HCT116 (cell line): ENCODE results near the gene GTF2IRD1. TPM values are rescaled to one million over a fixed set of nuclear protein-coding genes. Genes with fewer than 3 reads are reported as not detected.
"Not testable (repeated sequence)": the region's sequence is repeated elsewhere in the genome, so short reads cannot be mapped to it uniquely, and the experiment has no call there.

Experiments
- ATAC-seq: fragments of 200-7000 bp; cut with Tn5 transposase; 2 replicates; pipeline ENCODE4 v1.9.1; 2020; ENCODE audit warnings: mild to moderate bottlenecking, moderate library complexity
- BruUV-seq: library from RNA; stranded (reverse); fragments of 400-500 nt; replicated peaks from 2 replicates; lab custom pipeline; 2021; lab: Mats Ljungman, UMichigan
- CTCF ChIA-PET: fragments of 300-600 bp; sonication (Branson Sonifier 250); formaldehyde crosslinking; loops from one replicate; lab custom pipeline; 2021; ENCODE audit warnings: antibody characterized with exemption; lab: Charles Lee
- POLR2A ChIA-PET: fragments of 300-600, 350-600 bp; sonication (Branson Sonifier 250); formaldehyde crosslinking; loops from one replicate; lab custom pipeline; 2021; ENCODE audit warnings: antibody characterized with exemption; lab: Charles Lee
- RAD21 ChIA-PET, 2 experiments: fragments of 300-600 bp; sonication (Branson Sonifier 250); formaldehyde crosslinking; loops; one replicate each; lab custom pipeline; 2023; ENCODE audit warnings: low total read pairs in 2 of 2; ENCODE audit not compliant: uncharacterized antibody in 2 of 2, unreplicated experiment in 2 of 2, low non-redundant PET in 1 of 2; lab: Charles Lee
- DNase-seq: peaks from one replicate; pipeline ENCODE4 v3.0.0-alpha.2; 2010; ENCODE audit warnings: low read depth, low spot score
- H2AFZ ChIP-seq: fragments of 200-600 bp; shearing (Covaris generic), sonication (generic); 2 replicates; pipeline ENCODE4 v1.6.1; 2017; ENCODE audit warnings: low read depth, mixed run types, mixed read lengths, antibody characterized with exemption, low read length; ENCODE audit not compliant: poor library complexity, severe bottlenecking
- H3K27ac ChIP-seq: 2 replicates; pipeline ENCODE4 v1.5.1; 2012; ENCODE audit warnings: low read depth, low read length
- H3K27me3 ChIP-seq: fragments of 200-600 bp; sonication (generic); 2 replicates; pipeline ENCODE4 v1.6.1; 2016; ENCODE audit warnings: mixed run types, low read length, mixed read lengths; ENCODE audit not compliant: insufficient read depth
- H3K36me3 ChIP-seq, 2 experiments: fragments of 200-500 bp in 1 of 2; fragments of 200-600 bp in 1 of 2; sonication (Bioruptor generic) in 1 of 2; sonication (generic) in 1 of 2; 2 replicates each; pipeline versions ENCODE4 v1.5.1 to v1.6.1; 2014 to 2016; ENCODE audit warnings: low read length in 2 of 2, inconsistent platforms in 1 of 2, mixed read lengths in 1 of 2, mixed run types in 1 of 2; ENCODE audit not compliant: insufficient read depth in 2 of 2, control insufficient read depth in 1 of 2
- H3K4me1 ChIP-seq, 2 experiments: fragments of 200-600 bp in 1 of 2; sonication (generic) in 1 of 2; 2 replicates each; pipeline versions ENCODE4 v1.5.1 to v1.6.1; 2012 to 2017; ENCODE audit warnings: low read length in 2 of 2, inconsistent platforms in 1 of 2, mild to moderate bottlenecking in 1 of 2, mixed read lengths in 1 of 2, mixed run types in 1 of 2, moderate library complexity in 1 of 2; ENCODE audit not compliant: insufficient read depth in 2 of 2, control insufficient read depth in 1 of 2
- H3K4me2 ChIP-seq: fragments of 200-600 bp; sonication (generic); 2 replicates; pipeline ENCODE4 v1.6.1; 2017; ENCODE audit warnings: mixed run types, low read length, mixed read lengths
- H3K4me3 ChIP-seq, 2 experiments: fragments of 200-600 bp in 1 of 2; sonication (generic) in 1 of 2; replicated peaks in 1 of 2; 2 replicates each; pipeline ENCODE4 v1.5.1; 2011 to 2016; ENCODE audit warnings: low read length in 2 of 2, control low read depth in 1 of 2, low read depth in 1 of 2, mild to moderate bottlenecking in 1 of 2, mixed read lengths in 1 of 2, mixed run types in 1 of 2
- H3K79me2 ChIP-seq: fragments of 200-600 bp; sonication (generic); 2 replicates; pipeline ENCODE4 v1.6.1; 2017; ENCODE audit warnings: mild to moderate bottlenecking, mixed run types, low read length, moderate library complexity, mixed read lengths; ENCODE audit not compliant: insufficient read depth
- H3K9ac ChIP-seq: fragments of 200-600 bp; sonication (generic); 2 replicates; pipeline ENCODE4 v1.6.1; 2016; ENCODE audit warnings: low read length, mixed read lengths
- H3K9me2 ChIP-seq: fragments of 200-600 bp; sonication (generic), shearing (Covaris generic); 2 replicates; pipeline ENCODE4 v1.6.1; 2017; ENCODE audit warnings: mixed run types, mild to moderate bottlenecking, moderate library complexity; ENCODE audit not compliant: insufficient read depth
- H3K9me3 ChIP-seq, 2 experiments: fragments of 200-500 bp in 1 of 2; fragments of 200-600 bp in 1 of 2; sonication (Bioruptor generic) in 1 of 2; sonication (generic) in 1 of 2; 2 replicates each; pipeline ENCODE4 v1.6.1; 2014 to 2017; ENCODE audit warnings: low read length in 2 of 2, mixed read lengths in 2 of 2, inconsistent platforms in 1 of 2, low read depth in 1 of 2, mild to moderate bottlenecking in 1 of 2, mixed run types in 1 of 2, moderate library complexity in 1 of 2; ENCODE audit not compliant: control insufficient read depth in 1 of 2, insufficient read depth in 1 of 2
- H4K20me1 ChIP-seq: fragments of 200-600 bp; sonication (generic), shearing (Covaris generic); 2 replicates; pipeline ENCODE4 v1.6.1; 2017; ENCODE audit warnings: mixed run types, mild to moderate bottlenecking, moderate library complexity; ENCODE audit not compliant: insufficient read depth
- CBX3 ChIP-seq: IDR thresholded peaks from 2 replicates; pipeline ENCODE4 v1.6.1; 2012; ENCODE audit warnings: low read depth
- EGR1 ChIP-seq: IDR thresholded peaks from 2 replicates; pipeline ENCODE4 v1.6.1; 2012; ENCODE audit warnings: low read depth
- ELF1 ChIP-seq: IDR thresholded peaks from 2 replicates; pipeline ENCODE4 v1.6.1; 2012; ENCODE audit warnings: low read depth, borderline replicate concordance
- EZH2 ChIP-seq: fragments of 200-600 bp; sonication (generic); IDR thresholded peaks from 2 replicates; pipeline ENCODE4 v1.6.1; 2017; ENCODE audit warnings: antibody characterized with exemption, mixed run types
- EZH2phosphoT487 ChIP-seq: fragments of 200-600 bp; IDR thresholded peaks from 2 replicates; pipeline ENCODE4 v1.6.1; 2018; ENCODE audit warnings: antibody characterized with exemption, borderline replicate concordance
- SIN3A ChIP-seq: IDR thresholded peaks from 2 replicates; pipeline ENCODE4 v1.6.1; 2012; ENCODE audit warnings: low read depth
- SRF ChIP-seq: IDR thresholded peaks from 2 replicates; pipeline ENCODE4 v1.6.1; 2012; ENCODE audit warnings: low read depth
- TCF7L2 ChIP-seq: IDR thresholded peaks from 2 replicates; pipeline ENCODE4 v1.7.0; 2011; ENCODE audit warnings: borderline replicate concordance, inconsistent platforms; ENCODE audit not compliant: insufficient read depth, insufficient read length; ENCODE audit errors: extremely low read depth
- intact Hi-C: fragments of 100-400 bp; cut with micrococcal nuclease; formaldehyde crosslinking; loops from 2 replicates; pipeline ENCODE4 v1.10.0; 2022
- total RNA-seq: library from RNA; stranded (reverse); gene quantifications from one replicate; pipeline ENCODE4 v1.2.1, GENCODE V29; 2021; ENCODE audit not compliant: unreplicated experiment
- TF ChIP-seq, protein P1 (sequence below): IDR thresholded peaks from 2 replicates; pipeline ENCODE4 v1.6.1; 2011; ENCODE audit warnings: mild to moderate bottlenecking, low read length, moderate library complexity; ENCODE audit not compliant: insufficient replicate concordance; ENCODE audit errors: extremely low read depth

GTF2IRD1 gene
- total RNA-seq, 1 experiment from 2014 or later = 34.5 TPM

DNA sequence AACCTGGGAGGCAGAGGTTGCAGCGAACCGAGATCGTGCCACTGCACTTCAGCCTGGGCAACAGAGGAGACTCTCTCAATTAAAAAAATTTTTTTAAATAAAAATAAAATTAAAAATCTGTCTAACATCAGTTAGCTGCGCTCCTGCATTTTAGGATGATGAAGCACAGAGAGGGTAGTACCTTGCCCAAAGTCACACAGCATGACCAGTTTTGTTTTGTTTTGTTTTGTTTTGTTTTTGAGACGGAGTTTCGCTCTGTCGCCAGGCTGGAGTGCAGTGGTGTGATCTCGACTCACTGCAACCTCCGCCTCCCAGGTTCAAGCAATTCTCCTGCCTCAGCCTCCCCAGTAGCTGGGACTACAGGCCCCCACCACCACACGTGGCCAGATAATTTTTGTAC, 55.7 kb downstream of the GTF2IRD1 start:
- H2AFZ ChIP-seq, H3K27ac ChIP-seq, H3K4me2 ChIP-seq, H3K36me3 ChIP-seq, BruUV-seq, intact Hi-C loops, H3K27me3 ChIP-seq, H4K20me1 ChIP-seq, ATAC-seq, POLR2A ChIA-PET, H3K4me1 ChIP-seq, RAD21 ChIA-PET, CTCF ChIA-PET, H3K79me2 ChIP-seq, H3K4me3 ChIP-seq, H3K9me3 ChIP-seq, DNase-seq, H3K9ac ChIP-seq, H3K9me2 ChIP-seq: not testable (repeated sequence)

DNA sequence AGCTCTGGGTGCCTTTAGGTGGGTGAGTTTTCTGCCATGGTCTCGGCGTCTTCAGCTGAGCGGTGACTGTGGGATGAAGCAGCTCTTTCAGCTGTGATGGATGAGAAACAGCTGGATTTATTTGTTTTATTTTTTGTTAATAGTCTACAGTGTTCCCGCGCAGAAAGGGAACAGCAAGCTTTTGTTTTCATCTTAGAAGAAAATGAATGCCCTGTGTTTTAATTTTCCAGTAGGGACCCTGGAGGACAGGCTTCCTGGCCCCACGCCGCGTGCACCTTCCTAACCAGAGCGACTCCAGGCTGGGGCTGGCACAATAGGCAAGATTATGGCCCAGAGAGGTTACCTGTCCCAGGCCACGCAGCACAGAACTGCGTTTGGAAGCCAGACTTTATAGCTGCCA, 57.6 kb downstream of the GTF2IRD1 start:
- RAD21 ChIA-PET = no interaction called here
- Histone ChIP-seq H3K4me2 (no peak overlapping the region), H3K36me3 (peaks cover 0 to 10% of the 10 kb centered on the region in 2 experiments; a peak in 2 of 4 replicates), H3K9me2 (no peaks in the 10 kb centered on the region), H3K4me1 (no peaks in the 10 kb centered on the region), H3K27ac (no peak overlapping the region), H4K20me1 (no peaks in the 10 kb centered on the region), H3K9me3 (no peaks in the 10 kb centered on the region), H3K4me3 (no peak overlapping the region), H2AFZ (no peak overlapping the region), H3K27me3 (no peaks in the 10 kb centered on the region), H3K9ac (no peak overlapping the region), H3K79me2 (no peaks in the 10 kb centered on the region)
- DNase-seq (no peak), ATAC-seq (no peak)
- POLR2A ChIA-PET = no interaction called here
- intact Hi-C loops = no loop called here
- no peak for TF ChIP-seq SIN3A
- TF ChIP-seq EZH2 = no peak
- no peak for TF ChIP-seq ELF1
- no peak for TF ChIP-seq EZH2phosphoT487
- TF ChIP-seq CBX3 = no peak
- no peak for TF ChIP-seq SRF
- TF ChIP-seq, protein P1, sequence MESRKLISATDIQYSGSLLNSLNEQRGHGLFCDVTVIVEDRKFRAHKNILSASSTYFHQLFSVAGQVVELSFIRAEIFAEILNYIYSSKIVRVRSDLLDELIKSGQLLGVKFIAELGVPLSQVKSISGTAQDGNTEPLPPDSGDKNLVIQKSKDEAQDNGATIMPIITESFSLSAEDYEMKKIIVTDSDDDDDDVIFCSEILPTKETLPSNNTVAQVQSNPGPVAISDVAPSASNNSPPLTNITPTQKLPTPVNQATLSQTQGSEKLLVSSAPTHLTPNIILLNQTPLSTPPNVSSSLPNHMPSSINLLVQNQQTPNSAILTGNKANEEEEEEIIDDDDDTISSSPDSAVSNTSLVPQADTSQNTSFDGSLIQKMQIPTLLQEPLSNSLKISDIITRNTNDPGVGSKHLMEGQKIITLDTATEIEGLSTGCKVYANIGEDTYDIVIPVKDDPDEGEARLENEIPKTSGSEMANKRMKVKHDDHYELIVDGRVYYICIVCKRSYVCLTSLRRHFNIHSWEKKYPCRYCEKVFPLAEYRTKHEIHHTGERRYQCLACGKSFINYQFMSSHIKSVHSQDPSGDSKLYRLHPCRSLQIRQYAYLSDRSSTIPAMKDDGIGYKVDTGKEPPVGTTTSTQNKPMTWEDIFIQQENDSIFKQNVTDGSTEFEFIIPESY = no peak
- no peak for TF ChIP-seq EGR1
- no peak for TF ChIP-seq TCF7L2
- no TSS peak for BruUV-seq
- CTCF ChIA-PET = no interaction called here
